ENCODE data around the gene LILRB5.

GRCh38 chr19:54204767-54205468 lies 52.2 kb downstream of the LILRB5 start:
- TF ChIP-seq POLR2A (IDR thresholded peaks at IDR 0.05; ENCODE audit: borderline replicate concordance, extremely low read depth, insufficient read depth, insufficient read length) (no peak), CTCF (IDR thresholded peaks at IDR 0.05 in 2 of 3, conservative IDR thresholded peaks at IDR 0.05 in 1 of 3; ENCODE audit: borderline replicate concordance in 1 of 3, insufficient read depth in 1 of 3, low read depth in 2 of 3, low read length in 2 of 3) (no peak), ZFX (IDR thresholded peaks at IDR 0.05) (no peak), EZH2phosphoT487 (IDR thresholded peaks at IDR 0.05; ENCODE audit: borderline replicate concordance) (no peak), EZH2 (IDR thresholded peaks at IDR 0.05) (no peak), JUND (IDR thresholded peaks at IDR 0.05) (no peak), POLR2AphosphoS5 (IDR thresholded peaks at IDR 0.05; ENCODE audit: low read depth, low read length) (no peak), EGR1 (IDR thresholded peaks at IDR 0.05; ENCODE audit: low read depth) (no peak), ZNF274 (IDR thresholded peaks at IDR 0.05; ENCODE audit: low read depth, low read length) (no peak), YY1 (IDR thresholded peaks at IDR 0.05; ENCODE audit: extremely low read depth, insufficient replicate concordance, low read depth, low read length) (no peak), CEBPB (IDR thresholded peaks at IDR 0.05; ENCODE audit: low read depth) (no peak), SRF (IDR thresholded peaks at IDR 0.05; ENCODE audit: low read depth) (no peak), SIN3A (IDR thresholded peaks at IDR 0.05; ENCODE audit: low read depth) (no peak)

Measured in HCT116 (cell line).